Spinal cord (tissue), 10 donors: ENCODE measurements around the gene VAT1. TPM values are rescaled to one million over a fixed set of nuclear protein-coding genes. Genes with fewer than 3 reads are reported as not detected.
"Not testable (repeated sequence)": the region's sequence is repeated elsewhere in the genome, so short reads cannot be mapped to it uniquely, and the experiment has no call there.

Source experiments
- DNase-seq, 6 donors: peaks; one replicate each; pipeline versions ENCODE4 v3.0.0 to v3.0.0-alpha.2; 2013 to 2015; ENCODE audit warnings: low spot score in 6 of 6, low read depth in 4 of 6
- H3K27ac ChIP-seq: one replicate; pipeline ENCODE4 v1.5.1; 2013; ENCODE audit warnings: low read depth, low read length, control low read depth
- H3K27me3 ChIP-seq: one replicate; pipeline ENCODE4 v1.6.1; 2013; ENCODE audit warnings: low read length; ENCODE audit not compliant: control insufficient read depth, insufficient read depth
- H3K36me3 ChIP-seq: one replicate; pipeline ENCODE4 v1.6.1; 2013; ENCODE audit warnings: low read length; ENCODE audit not compliant: control insufficient read depth, insufficient read depth
- H3K4me1 ChIP-seq: one replicate; pipeline ENCODE4 v1.6.1; 2013; ENCODE audit warnings: low read length; ENCODE audit not compliant: control insufficient read depth, insufficient read depth
- H3K4me3 ChIP-seq: one replicate; pipeline ENCODE4 v1.5.1; 2013; ENCODE audit warnings: low read depth, low read length, control low read depth
- H3K9me3 ChIP-seq: one replicate; pipeline ENCODE4 v1.6.1; 2013; ENCODE audit warnings: low read length; ENCODE audit not compliant: control insufficient read depth, insufficient read depth
- WGBS: methylation state at CpG from one replicate; pipeline ENCODE4 v1.1.5; 2013; ENCODE audit warnings: missing lambda C conversion rate; ENCODE audit not compliant: insufficient coverage; 5-methylcytosine and 5-hydroxymethylcytosine counted together
- polyA plus RNA-seq, 2 donors: library from polyadenylated mRNA; unstranded; fragments of 120-200 nt; gene quantifications; one replicate each; pipeline ENCODE4 v1.2.1, GENCODE V29; 2013; ENCODE audit not compliant: insufficient read length in 2 of 2
- total RNA-seq, 2 donors: library from RNA; depleted of rRNA in 1 of 2; stranded (reverse); fragments of 120-200 nt in 1 of 2; fragments of >200 nt in 1 of 2; gene quantifications; one replicate each; pipeline versions ENCODE4 v1.2.3 to v1.2.4, GENCODE V29; 2013 to 2014
- donor health status: healthy.

Gene VAT1
- total and polyA plus RNA-seq, 4 donors = 80.8 to 239 (median 182) TPM

- WGBS = 83% methylated on average over 15 of the region's 15 CpGs
- Histone ChIP-seq H3K27ac (no peak overlapping the region), H3K27me3 (no peaks in the 10 kb centered on the region), H3K4me3 (no peak overlapping the region), H3K9me3 (no peaks in the 10 kb centered on the region), H3K4me1 (peaks cover 25% of the 10 kb centered on the region), H3K36me3 (peaks cover 45% of the 10 kb centered on the region)
- DNase-seq = no peak
These were observed 10.3 kb downstream of the VAT1 start for GRCh38 chr17:43011728-43012472.

GRCh38 chr17:43010667-43011308 lies 11.4 kb downstream of the VAT1 start:
- H3K4me3 ChIP-seq = no peak overlapping the region
- peaks cover 26% of the 10 kb centered on the region for H3K4me1 ChIP-seq
- no peaks in the 10 kb centered on the region for H3K9me3 ChIP-seq
- peaks cover 38% of the 10 kb centered on the region for H3K36me3 ChIP-seq
- WGBS = 79% methylated on average over 3 of the region's 5 CpGs
- H3K27me3 ChIP-seq = no peaks in the 10 kb centered on the region
- DNase-seq = no peak
- H3K27ac ChIP-seq = no peak overlapping the region

- peaks cover 38% of the 10 kb centered on the region for H3K36me3 ChIP-seq
- peak within 1 kb of the TSS; percentile 61 for H3K4me3 ChIP-seq
- peak in 2 of 6 donors; percentile 66 to 81 for DNase-seq
- H3K9me3 ChIP-seq = no peaks in the 10 kb centered on the region
- H3K27ac ChIP-seq = peak within 1 kb of the TSS; percentile 87
- no peaks in the 10 kb centered on the region for H3K27me3 ChIP-seq
- peaks cover 9% of the 10 kb centered on the region for H3K4me1 ChIP-seq
- 30% methylated on average over 9 of the region's 18 CpGs for WGBS
These were observed 15.3 kb downstream of the VAT1 start, which contains the start of gene IFI35 for GRCh38 chr17:43006639-43007551. TSS of gene IFI35 (plus strand) at chr17:43006784. CDS start at chr17:43006948, 164 bp downstream.

- Histone ChIP-seq H3K9me3 (no peaks in the 10 kb centered on the region), H3K36me3 (peaks cover 53% of the 10 kb centered on the region), H3K27ac (no peak overlapping the region), H3K4me3 (no peak overlapping the region), H3K27me3 (no peaks in the 10 kb centered on the region), H3K4me1 (peaks cover 15% of the 10 kb centered on the region)
- no peak for DNase-seq
- whole genome bisulfite sequencing = 81% methylated on average over 3 of the region's 5 CpGs
These were observed 18.5 kb downstream of the VAT1 start for GRCh38 chr17:43003542-43004172.

GRCh38 chr17:43000894-43001293 lies 21.3 kb downstream of the VAT1 start:
- H3K4me1 ChIP-seq, H3K27ac ChIP-seq, H3K27me3 ChIP-seq, DNase-seq, H3K9me3 ChIP-seq, H3K4me3 ChIP-seq: not testable (repeated sequence)
- 98% methylated on average over 13 of the region's 13 CpGs for WGBS
- H3K36me3 ChIP-seq = peaks cover 51% of the 10 kb centered on the region

GRCh38 chr17:42999003-42999525 lies 23.1 kb downstream of the VAT1 start:
- peak overlapping the region; percentile 82 for H3K4me3 ChIP-seq
- no peaks in the 10 kb centered on the region for H3K9me3 ChIP-seq
- peaks cover 40% of the 10 kb centered on the region for H3K36me3 ChIP-seq
- peaks cover 9% of the 10 kb centered on the region for H3K4me1 ChIP-seq
- H3K27ac ChIP-seq = peak overlapping the region; percentile 95
- no peaks in the 10 kb centered on the region for H3K27me3 ChIP-seq
- no peak for DNase-seq
- WGBS = 54% methylated on average over 5 of the region's 10 CpGs

- Histone ChIP-seq H3K27me3 (no peaks in the 10 kb centered on the region), H3K27ac (peak within 1 kb of the TSS; percentile 95), H3K9me3 (no peaks in the 10 kb centered on the region), H3K36me3 (peaks cover 32% of the 10 kb centered on the region), H3K4me3 (peak within 1 kb of the TSS; percentile 82), H3K4me1 (peaks cover 9% of the 10 kb centered on the region)
- peak; percentile 98 to 100 (median 99) for DNase-seq
- WGBS = 0% methylated on average over 43 of the region's 49 CpGs
These were observed 23.9 kb downstream of the VAT1 start, which contains the start of gene RPL27 for GRCh38 chr17:42997984-42998938. TSS of gene RPL27 (plus strand) at chr17:42998419. CDS start at chr17:42998751, 332 bp downstream.

GRCh38 chr17:42997390-42997983 lies 24.7 kb downstream of the VAT1 start:
- no peaks in the 10 kb centered on the region for H3K27me3 ChIP-seq
- no peak for DNase-seq
- H3K9me3 ChIP-seq = no peaks in the 10 kb centered on the region
- H3K36me3 ChIP-seq = peaks cover 31% of the 10 kb centered on the region
- peak overlapping the region; percentile 80 for H3K27ac ChIP-seq
- 0% methylated on average over 1 of the region's 5 CpGs for WGBS
- peaks cover 9% of the 10 kb centered on the region for H3K4me1 ChIP-seq
- H3K4me3 ChIP-seq = peak overlapping the region; percentile 22
